ENCODE data around the gene ADGRG4. TPM values are rescaled to one million over a fixed set of nuclear protein-coding genes. Genes with fewer than 3 reads are reported as not detected.

ADGRG4 gene
- total and polyA plus RNA-seq, 2 of the 8 experiments (the other 6 are each of a cell fraction or from before 2014, with no cell fraction given): not detected

DNA sequence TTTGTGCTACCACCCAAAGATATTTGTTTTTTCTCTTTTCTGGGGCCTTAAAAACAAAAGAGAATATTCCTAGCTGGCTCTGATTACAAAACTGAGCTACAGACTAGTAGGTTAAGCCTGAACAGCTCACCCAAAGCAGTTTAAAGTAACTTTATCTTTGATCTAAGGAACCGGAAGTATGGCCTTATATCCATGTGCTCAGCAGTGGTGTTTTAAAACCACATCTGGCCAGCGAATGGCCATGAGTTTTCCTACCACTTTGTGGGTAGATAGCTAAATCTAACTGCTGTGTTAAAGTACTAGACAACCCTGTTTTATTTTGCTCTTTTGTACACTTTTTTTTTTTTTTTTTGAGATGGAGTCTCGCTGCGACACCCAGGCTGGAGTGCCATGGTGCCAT is 24.6 kb downstream of the ADGRG4 start:
- no peak overlapping the region for H3K27ac ChIP-seq (ENCODE audit: low read depth, low read length)
- H3K79me2 ChIP-seq (ENCODE audit: control insufficient read depth in 1 of 2, insufficient read depth in 2 of 2, low read length in 2 of 2): no peaks in the 10 kb centered on the region
- H3K36me3 ChIP-seq (ENCODE audit: control insufficient read depth in 2 of 4, insufficient read depth in 4 of 4, low read length in 3 of 4): no peaks in the 10 kb centered on the region
- no peak overlapping the region for H2BK15ac ChIP-seq (ENCODE audit: low read length)
- no peaks in the 10 kb centered on the region for H3K9me3 ChIP-seq (ENCODE audit: insufficient read depth in 2 of 2, low read depth in 1 of 2, low read length in 1 of 2)
- H2BK12ac ChIP-seq (ENCODE audit: low read depth, low read length): no peak overlapping the region
- H4K91ac ChIP-seq (replicated peaks; ENCODE audit: insufficient read length, low read length): no peak overlapping the region
- no peak overlapping the region for H3K4me2 ChIP-seq (ENCODE audit: insufficient read depth in 1 of 2, low read depth in 2 of 2, low read length in 2 of 2)
- CTCF ChIA-PET (ENCODE audit: partially characterized antibody): interaction anchor here (0.7 to 1.2 kb wide), 2 partner anchors 12 to 359 kb away, joined by 3 read pairs; no protein-coding TSS in a partner anchor
- no peaks in the 10 kb centered on the region for H4K20me1 ChIP-seq (replicated peaks in 1 of 2; ENCODE audit: control insufficient read depth in 1 of 2, insufficient read depth in 2 of 2, low read length in 2 of 2)
- no peaks in the 10 kb centered on the region for H3K4me1 ChIP-seq (replicated peaks in 1 of 4; ENCODE audit: control insufficient read depth in 3 of 4, insufficient read depth in 4 of 4, low read length in 3 of 4)
- H3K56ac ChIP-seq (replicated peaks; ENCODE audit: insufficient read length, low read depth, low read length): no peak overlapping the region
- FAIRE-seq: no peak
- 100% methylated on average over 1 of the region's 4 CpGs; no CpG with 5 or more reads in 1 of the 2 experiments for WGBS, 2 experiments (ENCODE audit: extremely low coverage in 1 of 2, insufficient coverage in 1 of 2, insufficient read length in 1 of 2, insufficient replicate concordance in 2 of 2, low coverage in 1 of 2, low lambda C conversion rate in 2 of 2, missing lambda C conversion rate in 1 of 2)
- H2AFZ ChIP-seq (ENCODE audit: low read length): no peak overlapping the region
- H3K14ac ChIP-seq (ENCODE audit: insufficient read length): no peak overlapping the region
- no peak overlapping the region for H4K8ac ChIP-seq (ENCODE audit: extremely low read depth, insufficient read depth, low read length)
- POLR2A ChIA-PET (ENCODE audit: partially characterized antibody): no interaction called here
- H3K23ac ChIP-seq (ENCODE audit: insufficient read length): no peak overlapping the region
- no peaks in the 10 kb centered on the region for H3K79me1 ChIP-seq (ENCODE audit: low read depth, low read length)
- H3K23me2 ChIP-seq (ENCODE audit: low read depth, low read length): no peaks in the 10 kb centered on the region
- H3K4ac ChIP-seq (replicated peaks; ENCODE audit: insufficient read length, low read depth, low read length): no peak overlapping the region
- H3K27me3 ChIP-seq (replicated peaks in 1 of 4; ENCODE audit: control insufficient read depth in 3 of 4, extremely low read depth in 1 of 4, insufficient read depth in 3 of 4, low read length in 3 of 4): no peaks in the 10 kb centered on the region
- no peak overlapping the region for H2AK5ac ChIP-seq (ENCODE audit: low read depth, low read length)
- no peak overlapping the region for H2BK5ac ChIP-seq (ENCODE audit: low read depth, low read length)
- DNase-seq (ENCODE audit: low read depth in 1 of 2, low spot score in 2 of 2): no peak
- H3K9ac ChIP-seq (replicated peaks in 1 of 4; ENCODE audit: extremely low read depth in 1 of 4, low read depth in 3 of 4, low read length in 3 of 4): no peak overlapping the region
- no peak overlapping the region for H2BK120ac ChIP-seq (replicated peaks; ENCODE audit: low read depth, low read length)
- no peak overlapping the region for H3K18ac ChIP-seq (ENCODE audit: extremely low read depth, low read length)
- no peak overlapping the region for H4K5ac ChIP-seq (ENCODE audit: insufficient read length, low read depth, low read length)
- no peak overlapping the region for H2BK20ac ChIP-seq (ENCODE audit: low read length)
- H3K4me3 ChIP-seq (ENCODE audit: extremely low read depth in 1 of 4, insufficient read depth in 2 of 4, low read depth in 3 of 4, low read length in 4 of 4): no peak overlapping the region
- TF ChIP-seq, protein P1, sequence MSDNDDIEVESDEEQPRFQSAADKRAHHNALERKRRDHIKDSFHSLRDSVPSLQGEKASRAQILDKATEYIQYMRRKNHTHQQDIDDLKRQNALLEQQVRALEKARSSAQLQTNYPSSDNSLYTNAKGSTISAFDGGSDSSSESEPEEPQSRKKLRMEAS (IDR thresholded peaks at IDR 0.05): no peak
- TF ChIP-seq CBX8 (IDR thresholded peaks at IDR 0.05; ENCODE audit: borderline replicate concordance, low read depth, low read length) (no peak), BRCA1 (IDR thresholded peaks at IDR 0.05; ENCODE audit: low read depth, low read length) (no peak), SIN3A (conservative IDR thresholded peaks at IDR 0.05 in 1 of 2, IDR thresholded peaks at IDR 0.05 in 1 of 2; ENCODE audit: low read depth in 1 of 2, low read length in 2 of 2) (no peak), HDAC6 (IDR thresholded peaks at IDR 0.05; ENCODE audit: low read depth, low read length) (no peak), SRF (IDR thresholded peaks at IDR 0.05; ENCODE audit: low read depth, low read length) (no peak), CHD2 (IDR thresholded peaks at IDR 0.05; ENCODE audit: low read length) (no peak), RNF2 (IDR thresholded peaks at IDR 0.05; ENCODE audit: borderline replicate concordance, low read depth, low read length, missing control alignments, poor library complexity, severe bottlenecking) (no peak), BACH1 (IDR thresholded peaks at IDR 0.05; ENCODE audit: low read length) (no peak)
- TF ChIP-seq, protein P2, sequence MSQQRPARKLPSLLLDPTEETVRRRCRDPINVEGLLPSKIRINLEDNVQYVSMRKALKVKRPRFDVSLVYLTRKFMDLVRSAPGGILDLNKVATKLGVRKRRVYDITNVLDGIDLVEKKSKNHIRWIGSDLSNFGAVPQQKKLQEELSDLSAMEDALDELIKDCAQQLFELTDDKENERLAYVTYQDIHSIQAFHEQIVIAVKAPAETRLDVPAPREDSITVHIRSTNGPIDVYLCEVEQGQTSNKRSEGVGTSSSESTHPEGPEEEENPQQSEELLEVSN (IDR thresholded peaks at IDR 0.05): no peak
- TF ChIP-seq, protein P3, sequence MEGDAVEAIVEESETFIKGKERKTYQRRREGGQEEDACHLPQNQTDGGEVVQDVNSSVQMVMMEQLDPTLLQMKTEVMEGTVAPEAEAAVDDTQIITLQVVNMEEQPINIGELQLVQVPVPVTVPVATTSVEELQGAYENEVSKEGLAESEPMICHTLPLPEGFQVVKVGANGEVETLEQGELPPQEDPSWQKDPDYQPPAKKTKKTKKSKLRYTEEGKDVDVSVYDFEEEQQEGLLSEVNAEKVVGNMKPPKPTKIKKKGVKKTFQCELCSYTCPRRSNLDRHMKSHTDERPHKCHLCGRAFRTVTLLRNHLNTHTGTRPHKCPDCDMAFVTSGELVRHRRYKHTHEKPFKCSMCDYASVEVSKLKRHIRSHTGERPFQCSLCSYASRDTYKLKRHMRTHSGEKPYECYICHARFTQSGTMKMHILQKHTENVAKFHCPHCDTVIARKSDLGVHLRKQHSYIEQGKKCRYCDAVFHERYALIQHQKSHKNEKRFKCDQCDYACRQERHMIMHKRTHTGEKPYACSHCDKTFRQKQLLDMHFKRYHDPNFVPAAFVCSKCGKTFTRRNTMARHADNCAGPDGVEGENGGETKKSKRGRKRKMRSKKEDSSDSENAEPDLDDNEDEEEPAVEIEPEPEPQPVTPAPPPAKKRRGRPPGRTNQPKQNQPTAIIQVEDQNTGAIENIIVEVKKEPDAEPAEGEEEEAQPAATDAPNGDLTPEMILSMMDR (IDR thresholded peaks at IDR 0.05; ENCODE audit: control extremely low read depth in 1 of 3, insufficient read depth in 1 of 3, low read depth in 1 of 3, low read length in 3 of 3): no peak
